HG02759 (cell line): ENCODE measurements around the gene PLSCR5.
A peak's percentile ranks its signal among the peaks of the same experiment; 100 is the strongest.

Experiments
- ATAC-seq: cut with Tn5 transposase; IDR thresholded peaks from one replicate; pipeline ENCODE4 v1.9.1; 2021; ENCODE audit warnings: mild to moderate bottlenecking, moderate library complexity; ENCODE audit not compliant: unreplicated experiment

PLSCR5 gene

GRCh38 chr3:146605106-146605505 is at the start of gene PLSCR5:
Gene PLSCR5, minus strand, starts transcription at chr3:146605346. Its CDS starts 134 bp downstream, at chr3:146605212.
- no peak for ATAC-seq

GRCh38 chr3:146653978-146654377 is 48.8 kb upstream of the PLSCR5 start:
- no peak for ATAC-seq

- no peak for ATAC-seq
Observed at GRCh38 chr3:146650691-146651442, 45.7 kb upstream of the PLSCR5 start.

GRCh38 chr3:146646261-146646660 is 41.1 kb upstream of the PLSCR5 start:
- no peak for ATAC-seq

- ATAC-seq = peak; percentile 82
Observed at GRCh38 chr3:146640955-146641867, 36.1 kb upstream of the PLSCR5 start.

GRCh38 chr3:146640361-146640760 is 35.2 kb upstream of the PLSCR5 start:
- ATAC-seq = no peak

GRCh38 chr3:146638718-146639117 is 33.6 kb upstream of the PLSCR5 start:
- no peak for ATAC-seq

GRCh38 chr3:146637871-146638270 is 32.7 kb upstream of the PLSCR5 start:
- no peak for ATAC-seq

GRCh38 chr3:146636881-146637280 is 31.7 kb upstream of the PLSCR5 start:
- no peak for ATAC-seq

- no peak for ATAC-seq
Observed at GRCh38 chr3:146634346-146634745, 29.2 kb upstream of the PLSCR5 start.

- no peak for ATAC-seq
Observed at GRCh38 chr3:146628671-146629070, 23.5 kb upstream of the PLSCR5 start.

- ATAC-seq = no peak
Observed at GRCh38 chr3:146626403-146627122, 21.4 kb upstream of the PLSCR5 start.

- peak; percentile 72 for ATAC-seq
Observed at GRCh38 chr3:146625186-146625775, 20.1 kb upstream of the PLSCR5 start.

- no peak for ATAC-seq
Observed at GRCh38 chr3:146621723-146622122, 16.6 kb upstream of the PLSCR5 start.

- ATAC-seq = no peak
Observed at GRCh38 chr3:146612015-146612414, 6.9 kb upstream of the PLSCR5 start.

GRCh38 chr3:146611096-146611495 is 6.0 kb upstream of the PLSCR5 start:
- no peak for ATAC-seq

GRCh38 chr3:146598535-146598934 is 6.6 kb downstream of the PLSCR5 start:
- no peak for ATAC-seq

GRCh38 chr3:146594843-146595482 is 10.2 kb downstream of the PLSCR5 start:
- no peak for ATAC-seq

- ATAC-seq = no peak
Observed at GRCh38 chr3:146593776-146594175, 11.4 kb downstream of the PLSCR5 start.

GRCh38 chr3:146590521-146590920 is 14.6 kb downstream of the PLSCR5 start:
- no peak for ATAC-seq
